Inferior parietal cortex (tissue), 1 donor: ENCODE data around the gene SCN4B.

Experiments
- DNase-seq: peaks from one replicate; pipeline ENCODE4 v3.0.0-alpha.2; 2016; ENCODE audit errors: extremely low spot score

SCN4B gene

GRCh38 chr11:118099838-118100556, 52.6 kb downstream of the SCN4B start:
- no peak for DNase-seq

GRCh38 chr11:118098996-118099837, 53.4 kb downstream of the SCN4B start:
- DNase-seq = no peak

GRCh38 chr11:118095967-118096367, 56.7 kb downstream of the SCN4B start:
- no peak for DNase-seq

GRCh38 chr11:118095493-118095892, 57.1 kb downstream of the SCN4B start:
- no peak for DNase-seq

GRCh38 chr11:118092907-118093571, 59.6 kb downstream of the SCN4B start:
- DNase-seq = no peak

- no peak for DNase-seq
These were observed 60.9 kb downstream of the SCN4B start for GRCh38 chr11:118091690-118092089.

GRCh38 chr11:118090545-118091162, 62.0 kb downstream of the SCN4B start:
- DNase-seq = no peak

- DNase-seq = no peak
These were observed 64.1 kb downstream of the SCN4B start for GRCh38 chr11:118088531-118088930.

GRCh38 chr11:118087931-118088330, 64.7 kb downstream of the SCN4B start:
- DNase-seq = no peak

GRCh38 chr11:118086913-118087768, 65.5 kb downstream of the SCN4B start, which contains the start of gene SMIM35:
SMIM35 (minus strand) TSS chr11:118086963; CDS start chr11:118086757, 206 bp downstream.
- DNase-seq = no peak

GRCh38 chr11:118084656-118085055, 68.0 kb downstream of the SCN4B start:
- DNase-seq = no peak

GRCh38 chr11:118084247-118084646, 68.4 kb downstream of the SCN4B start:
- no peak for DNase-seq
